Osteocyte (in vitro differentiated cells): ENCODE results near the gene ZNF226. TPM values are rescaled to one million over a fixed set of nuclear protein-coding genes. Genes with fewer than 3 reads are reported as not detected.
"Not testable (repeated sequence)": the region's sequence is repeated elsewhere in the genome, so short reads cannot be mapped to it uniquely, and the experiment has no call there.

ENCODE experiments used
- DNase-seq: peaks from one replicate; pipeline ENCODE4 v3.0.0; 2021; ENCODE audit warnings: mixed read lengths; ENCODE audit not compliant: unreplicated experiment; ENCODE audit errors: extremely low spot score
- H3K27ac Mint-ChIP-seq: one replicate; pipeline ENCODE4 v1.8.0; 2021; ENCODE audit warnings: mild to moderate bottlenecking, mixed read lengths; ENCODE audit not compliant: unreplicated experiment
- H3K27me3 Mint-ChIP-seq: one replicate; pipeline ENCODE4 v1.8.0; 2021; ENCODE audit warnings: mixed read lengths; ENCODE audit not compliant: unreplicated experiment
- H3K36me3 Mint-ChIP-seq: one replicate; pipeline ENCODE4 v1.8.0; 2021; ENCODE audit warnings: mixed read lengths; ENCODE audit not compliant: unreplicated experiment
- H3K4me1 Mint-ChIP-seq: one replicate; pipeline ENCODE4 v1.8.0; 2021; ENCODE audit warnings: mixed read lengths; ENCODE audit not compliant: unreplicated experiment
- H3K4me3 Mint-ChIP-seq: one replicate; pipeline ENCODE4 v1.8.0; 2021; ENCODE audit warnings: mild to moderate bottlenecking, moderate library complexity, mixed read lengths; ENCODE audit not compliant: unreplicated experiment
- H3K9me3 Mint-ChIP-seq: one replicate; pipeline ENCODE4 v1.8.0; 2021; ENCODE audit warnings: mixed read lengths; ENCODE audit not compliant: unreplicated experiment
- long read RNA-seq: library from polyadenylated mRNA; unstranded; transcript quantifications from one replicate; pipeline ENCODE4 v2.0.0, GENCODE V29; 2021
- total RNA-seq: library from RNA; stranded (reverse); gene quantifications from 2 replicates; pipeline ENCODE4 v1.2.1, GENCODE V29; 2021
- TF ChIP-seq, protein P1 (sequence below): fragments of 200-600 bp; sonication (generic); IDR thresholded peaks from 2 replicates; pipeline ENCODE4 v1.5.0; 2021; ENCODE audit warnings: antibody characterized with exemption, mild to moderate bottlenecking, moderate library complexity

The ZNF226 gene
- total RNA-seq: 28.8 TPM in 2 replicates
- long read RNA-seq, transcript ZNF226-218 (6 exons, 548 nt): major isoform, 46 of 79 reads
- long read RNA-seq, transcript ZNF226-209 (6 exons, 576 nt): minor isoform, 8 of 79 reads
- long read RNA-seq, partial matches to known transcripts: 3 of 79 reads
- long read RNA-seq, other reads (novel, unspliced or antisense): 14 of 79 reads

DNA sequence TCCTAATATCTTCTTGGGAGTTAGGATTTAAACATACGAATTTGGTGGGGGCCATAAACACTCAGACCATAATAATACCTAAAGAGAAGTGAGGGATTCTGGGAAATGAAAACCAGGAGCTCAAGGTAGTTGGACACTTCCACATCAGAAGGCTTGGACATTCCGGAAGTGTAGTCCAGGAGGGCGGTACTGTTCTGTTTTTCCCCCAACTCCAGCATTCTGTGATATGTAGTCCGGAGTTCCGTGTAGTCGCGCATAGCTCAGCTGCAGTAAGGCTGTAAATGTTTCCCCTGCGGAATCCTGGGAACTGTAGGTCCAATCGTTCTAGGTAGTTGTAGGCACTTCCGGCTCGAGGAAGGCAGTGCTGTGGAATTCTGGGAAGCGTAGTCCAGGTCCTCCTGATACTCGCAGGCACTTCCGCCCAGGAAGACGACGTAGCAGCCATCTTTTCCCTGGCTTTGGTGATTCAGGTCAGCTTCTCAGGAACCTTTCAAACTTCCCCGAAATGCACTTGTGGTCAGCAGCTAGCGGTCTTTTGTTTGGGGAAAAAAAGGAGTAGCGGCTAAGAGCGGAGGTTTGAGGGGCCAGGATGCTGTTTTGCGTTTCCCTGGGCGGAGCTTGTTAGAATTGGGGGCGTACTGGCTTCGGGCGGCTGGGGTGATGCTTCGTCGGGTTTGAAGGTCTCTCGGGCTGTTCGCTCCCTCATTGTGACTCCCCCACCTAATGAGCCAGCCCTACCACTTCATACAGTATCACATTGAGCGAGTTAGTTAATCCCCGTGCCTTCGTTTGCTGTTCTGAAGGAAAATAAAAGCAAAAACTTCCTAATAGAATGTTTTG is at the start of gene ZNF226:
ZNF226 (plus strand) TSS at position 428 of the 840 bp plus-strand sequence. CDS start 4,981 bp downstream, outside the sequence.
- H3K4me3 Mint-ChIP-seq: peak within 1 kb of the TSS; percentile 98

DNA sequence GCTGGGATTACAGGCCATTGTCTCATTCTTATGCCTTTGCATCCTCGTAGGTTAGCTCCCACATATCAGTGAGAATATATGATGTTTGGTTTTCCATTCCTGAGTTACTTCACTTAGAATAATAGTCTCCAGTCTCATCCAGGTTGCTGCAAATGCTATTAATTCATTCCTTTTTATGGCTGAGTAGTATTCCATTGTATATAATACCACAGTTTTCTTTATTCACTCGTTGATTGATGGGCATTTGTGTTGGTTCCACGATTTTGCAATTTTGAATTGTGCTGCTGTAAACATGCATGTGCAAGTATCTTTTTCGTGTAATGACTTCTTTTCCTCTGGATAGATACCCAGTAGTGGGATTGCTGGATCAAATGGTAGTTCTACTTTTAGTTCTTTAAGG is 43.7 kb upstream of the ZNF226 start:
- H3K27ac Mint-ChIP-seq, H3K4me1 Mint-ChIP-seq, H3K27me3 Mint-ChIP-seq, DNase-seq, H3K4me3 Mint-ChIP-seq: not testable (repeated sequence)
- Mint-ChIP-seq H3K36me3 (peaks cover 80% of the 10 kb centered on the region), H3K9me3 (peaks cover 29% of the 10 kb centered on the region)

More for the DNA sequence above, at the start of gene ZNF226:
- TF ChIP-seq, protein P1, sequence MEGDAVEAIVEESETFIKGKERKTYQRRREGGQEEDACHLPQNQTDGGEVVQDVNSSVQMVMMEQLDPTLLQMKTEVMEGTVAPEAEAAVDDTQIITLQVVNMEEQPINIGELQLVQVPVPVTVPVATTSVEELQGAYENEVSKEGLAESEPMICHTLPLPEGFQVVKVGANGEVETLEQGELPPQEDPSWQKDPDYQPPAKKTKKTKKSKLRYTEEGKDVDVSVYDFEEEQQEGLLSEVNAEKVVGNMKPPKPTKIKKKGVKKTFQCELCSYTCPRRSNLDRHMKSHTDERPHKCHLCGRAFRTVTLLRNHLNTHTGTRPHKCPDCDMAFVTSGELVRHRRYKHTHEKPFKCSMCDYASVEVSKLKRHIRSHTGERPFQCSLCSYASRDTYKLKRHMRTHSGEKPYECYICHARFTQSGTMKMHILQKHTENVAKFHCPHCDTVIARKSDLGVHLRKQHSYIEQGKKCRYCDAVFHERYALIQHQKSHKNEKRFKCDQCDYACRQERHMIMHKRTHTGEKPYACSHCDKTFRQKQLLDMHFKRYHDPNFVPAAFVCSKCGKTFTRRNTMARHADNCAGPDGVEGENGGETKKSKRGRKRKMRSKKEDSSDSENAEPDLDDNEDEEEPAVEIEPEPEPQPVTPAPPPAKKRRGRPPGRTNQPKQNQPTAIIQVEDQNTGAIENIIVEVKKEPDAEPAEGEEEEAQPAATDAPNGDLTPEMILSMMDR: no peak
- Mint-ChIP-seq H3K4me1 (peaks cover 23% of the 10 kb centered on the region), H3K27ac (peak within 1 kb of the TSS; percentile 100), H3K27me3 (no peaks in the 10 kb centered on the region), H3K36me3 (peaks cover 38% of the 10 kb centered on the region), H3K9me3 (peaks cover 34% of the 10 kb centered on the region)
- peak; percentile 95 for DNase-seq

DNA sequence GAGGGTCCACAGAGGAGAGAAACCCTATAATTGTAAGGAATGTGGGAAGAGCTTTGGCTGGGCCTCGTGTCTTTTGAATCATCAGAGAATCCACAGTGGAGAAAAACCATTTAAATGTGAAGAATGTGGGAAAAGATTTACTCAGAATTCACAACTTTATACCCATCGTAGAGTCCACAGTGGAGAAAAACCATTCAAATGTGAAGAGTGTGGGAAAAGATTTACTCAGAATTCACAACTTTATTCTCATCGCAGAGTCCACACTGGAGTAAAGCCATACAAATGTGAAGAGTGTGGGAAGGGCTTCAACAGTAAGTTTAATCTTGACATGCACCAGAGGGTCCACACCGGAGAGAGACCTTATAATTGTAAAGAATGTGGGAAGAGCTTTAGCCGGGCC is 32.9 kb upstream of the ZNF226 start:
- no peak for DNase-seq
- TF ChIP-seq, protein P1: no peak
- Mint-ChIP-seq H3K36me3 (peaks cover 38% of the 10 kb centered on the region), H3K27me3 (no peaks in the 10 kb centered on the region), H3K4me3 (no peak overlapping the region), H3K27ac (no peak overlapping the region), H3K4me1 (no peaks in the 10 kb centered on the region), H3K9me3 (peaks cover 43% of the 10 kb centered on the region)

DNA sequence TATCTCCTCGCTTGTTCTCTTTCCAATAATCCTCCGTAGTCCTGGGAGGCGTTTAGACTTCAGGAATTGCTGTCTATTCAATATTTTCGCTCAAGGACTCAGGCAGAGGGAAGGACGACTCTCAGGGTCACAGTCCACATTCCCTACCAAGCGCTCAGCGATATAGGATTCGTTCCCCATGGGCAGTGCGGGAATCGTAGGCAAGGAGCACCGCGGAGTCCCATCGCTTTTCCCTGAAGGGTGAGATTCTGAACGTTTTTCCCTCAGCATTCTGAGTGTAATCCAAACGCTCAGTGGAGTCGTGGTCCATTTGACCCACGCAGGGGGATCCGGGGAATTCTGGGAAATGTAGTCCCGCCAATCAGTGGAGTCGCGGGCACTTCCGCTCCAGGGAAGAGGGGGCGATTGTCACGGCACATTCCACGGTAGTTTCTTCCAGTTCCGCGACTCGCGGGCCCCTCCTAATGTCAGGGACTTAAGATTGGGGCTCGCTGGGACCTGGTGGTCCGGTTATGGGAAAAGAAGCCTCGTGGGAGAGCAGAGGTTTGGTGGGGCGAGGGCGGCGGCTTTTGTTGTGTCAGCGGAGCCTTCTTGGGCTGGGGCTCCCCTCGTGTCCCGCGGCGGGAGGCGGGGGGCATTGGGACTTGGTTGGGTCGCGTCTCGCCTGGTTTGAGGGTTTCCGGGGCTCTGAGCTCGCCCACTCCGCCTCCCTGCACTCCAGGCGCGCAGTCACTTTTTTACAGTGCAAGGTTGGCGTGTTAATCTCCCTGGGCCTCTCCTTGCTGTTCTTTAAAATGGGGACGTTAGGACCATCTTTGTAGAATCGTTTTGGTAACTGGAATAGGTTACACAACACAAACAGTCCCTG is 23.5 kb upstream of the ZNF226 start, which contains the start of gene ZNF234:
ZNF234 (plus strand) TSS at position 364 of the 868 bp plus-strand sequence. CDS start 3,079 bp downstream, outside the sequence.
- peak; percentile 90 for DNase-seq
- Mint-ChIP-seq H3K4me3 (peak within 1 kb of the TSS; percentile 95), H3K4me1 (peaks cover 24% of the 10 kb centered on the region), H3K9me3 (no peaks in the 10 kb centered on the region), H3K27me3 (no peaks in the 10 kb centered on the region), H3K36me3 (peaks cover 16% of the 10 kb centered on the region), H3K27ac (peak within 1 kb of the TSS; percentile 95)
- TF ChIP-seq, protein P1: peak; percentile 8

DNA sequence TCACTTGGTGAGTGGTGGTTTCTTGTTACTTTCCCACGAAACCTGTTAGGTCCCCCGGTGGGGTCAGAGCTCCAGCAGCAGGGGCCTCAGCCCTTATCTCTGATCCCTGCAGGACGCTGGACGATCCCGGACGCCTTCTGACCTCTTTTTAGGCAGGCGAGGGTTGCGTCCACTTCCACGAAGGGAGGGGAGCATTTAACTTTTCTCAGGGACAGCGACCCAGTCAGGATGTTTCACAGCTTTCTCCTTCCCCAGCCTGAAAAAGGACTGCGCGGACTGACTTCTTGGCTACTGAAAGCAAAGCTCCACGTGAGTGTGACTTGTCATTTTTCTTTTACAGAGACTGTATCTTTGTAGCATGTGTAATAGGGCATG is 22.9 kb upstream of the ZNF226 start:
- TF ChIP-seq, protein P1: no peak
- DNase-seq: no peak
- Mint-ChIP-seq H3K4me3 (peak overlapping the region; percentile 95), H3K9me3 (no peaks in the 10 kb centered on the region), H3K4me1 (peaks cover 24% of the 10 kb centered on the region), H3K27me3 (no peaks in the 10 kb centered on the region), H3K27ac (peak overlapping the region; percentile 95), H3K36me3 (peaks cover 16% of the 10 kb centered on the region)
